HCT116 (cell line): ENCODE measurements around the gene C1orf185. TPM values are rescaled to one million over a fixed set of nuclear protein-coding genes. Genes with fewer than 3 reads are reported as not detected.

ENCODE experiments used
- ATAC-seq: fragments of 200-7000 bp; cut with Tn5 transposase; 2 replicates; pipeline ENCODE4 v1.9.1; 2020; ENCODE audit warnings: mild to moderate bottlenecking, moderate library complexity
- BruUV-seq: library from RNA; stranded (reverse); fragments of 400-500 nt; replicated peaks from 2 replicates; lab custom pipeline; 2021; lab: Mats Ljungman, UMichigan
- CTCF ChIA-PET: fragments of 300-600 bp; sonication (Branson Sonifier 250); formaldehyde crosslinking; loops from one replicate; lab custom pipeline; 2021; ENCODE audit warnings: antibody characterized with exemption; lab: Charles Lee
- POLR2A ChIA-PET: fragments of 300-600, 350-600 bp; sonication (Branson Sonifier 250); formaldehyde crosslinking; loops from one replicate; lab custom pipeline; 2021; ENCODE audit warnings: antibody characterized with exemption; lab: Charles Lee
- RAD21 ChIA-PET, 2 experiments: fragments of 300-600 bp; sonication (Branson Sonifier 250); formaldehyde crosslinking; loops; one replicate each; lab custom pipeline; 2023; ENCODE audit warnings: low total read pairs in 2 of 2; ENCODE audit not compliant: uncharacterized antibody in 2 of 2, unreplicated experiment in 2 of 2, low non-redundant PET in 1 of 2; lab: Charles Lee
- DNase-seq: peaks from one replicate; pipeline ENCODE4 v3.0.0-alpha.2; 2010; ENCODE audit warnings: low read depth, low spot score
- H2AFZ ChIP-seq: fragments of 200-600 bp; shearing (Covaris generic), sonication (generic); 2 replicates; pipeline ENCODE4 v1.6.1; 2017; ENCODE audit warnings: low read depth, mixed run types, mixed read lengths, antibody characterized with exemption, low read length; ENCODE audit not compliant: poor library complexity, severe bottlenecking
- H3K27ac ChIP-seq: 2 replicates; pipeline ENCODE4 v1.5.1; 2012; ENCODE audit warnings: low read depth, low read length
- H3K27me3 ChIP-seq: fragments of 200-600 bp; sonication (generic); 2 replicates; pipeline ENCODE4 v1.6.1; 2016; ENCODE audit warnings: mixed run types, low read length, mixed read lengths; ENCODE audit not compliant: insufficient read depth
- H3K36me3 ChIP-seq, 2 experiments: fragments of 200-500 bp in 1 of 2; fragments of 200-600 bp in 1 of 2; sonication (Bioruptor generic) in 1 of 2; sonication (generic) in 1 of 2; 2 replicates each; pipeline versions ENCODE4 v1.5.1 to v1.6.1; 2014 to 2016; ENCODE audit warnings: low read length in 2 of 2, inconsistent platforms in 1 of 2, mixed read lengths in 1 of 2, mixed run types in 1 of 2; ENCODE audit not compliant: insufficient read depth in 2 of 2, control insufficient read depth in 1 of 2
- H3K4me1 ChIP-seq, 2 experiments: fragments of 200-600 bp in 1 of 2; sonication (generic) in 1 of 2; 2 replicates each; pipeline versions ENCODE4 v1.5.1 to v1.6.1; 2012 to 2017; ENCODE audit warnings: low read length in 2 of 2, inconsistent platforms in 1 of 2, mild to moderate bottlenecking in 1 of 2, mixed read lengths in 1 of 2, mixed run types in 1 of 2, moderate library complexity in 1 of 2; ENCODE audit not compliant: insufficient read depth in 2 of 2, control insufficient read depth in 1 of 2
- H3K4me2 ChIP-seq: fragments of 200-600 bp; sonication (generic); 2 replicates; pipeline ENCODE4 v1.6.1; 2017; ENCODE audit warnings: mixed run types, low read length, mixed read lengths
- H3K4me3 ChIP-seq, 2 experiments: fragments of 200-600 bp in 1 of 2; sonication (generic) in 1 of 2; replicated peaks in 1 of 2; 2 replicates each; pipeline ENCODE4 v1.5.1; 2011 to 2016; ENCODE audit warnings: low read length in 2 of 2, control low read depth in 1 of 2, low read depth in 1 of 2, mild to moderate bottlenecking in 1 of 2, mixed read lengths in 1 of 2, mixed run types in 1 of 2
- H3K79me2 ChIP-seq: fragments of 200-600 bp; sonication (generic); 2 replicates; pipeline ENCODE4 v1.6.1; 2017; ENCODE audit warnings: mild to moderate bottlenecking, mixed run types, low read length, moderate library complexity, mixed read lengths; ENCODE audit not compliant: insufficient read depth
- H3K9ac ChIP-seq: fragments of 200-600 bp; sonication (generic); 2 replicates; pipeline ENCODE4 v1.6.1; 2016; ENCODE audit warnings: low read length, mixed read lengths
- H3K9me2 ChIP-seq: fragments of 200-600 bp; sonication (generic), shearing (Covaris generic); 2 replicates; pipeline ENCODE4 v1.6.1; 2017; ENCODE audit warnings: mixed run types, mild to moderate bottlenecking, moderate library complexity; ENCODE audit not compliant: insufficient read depth
- H3K9me3 ChIP-seq, 2 experiments: fragments of 200-500 bp in 1 of 2; fragments of 200-600 bp in 1 of 2; sonication (Bioruptor generic) in 1 of 2; sonication (generic) in 1 of 2; 2 replicates each; pipeline ENCODE4 v1.6.1; 2014 to 2017; ENCODE audit warnings: low read length in 2 of 2, mixed read lengths in 2 of 2, inconsistent platforms in 1 of 2, low read depth in 1 of 2, mild to moderate bottlenecking in 1 of 2, mixed run types in 1 of 2, moderate library complexity in 1 of 2; ENCODE audit not compliant: control insufficient read depth in 1 of 2, insufficient read depth in 1 of 2
- H4K20me1 ChIP-seq: fragments of 200-600 bp; sonication (generic), shearing (Covaris generic); 2 replicates; pipeline ENCODE4 v1.6.1; 2017; ENCODE audit warnings: mixed run types, mild to moderate bottlenecking, moderate library complexity; ENCODE audit not compliant: insufficient read depth
- ATF3 ChIP-seq: IDR thresholded peaks from 2 replicates; pipeline ENCODE4 v1.6.1; 2012
- CBX3 ChIP-seq: IDR thresholded peaks from 2 replicates; pipeline ENCODE4 v1.6.1; 2012; ENCODE audit warnings: low read depth
- CEBPB ChIP-seq: IDR thresholded peaks from 2 replicates; pipeline ENCODE4 v1.6.1; 2012; ENCODE audit warnings: low read depth
- EZH2 ChIP-seq: fragments of 200-600 bp; sonication (generic); IDR thresholded peaks from 2 replicates; pipeline ENCODE4 v1.6.1; 2017; ENCODE audit warnings: antibody characterized with exemption, mixed run types
- JUND ChIP-seq: IDR thresholded peaks from 2 replicates; pipeline ENCODE4 v1.6.1; 2012
- REST ChIP-seq: IDR thresholded peaks from 2 replicates; pipeline ENCODE4 v1.6.1; 2012; ENCODE audit warnings: low read depth
- SRF ChIP-seq: IDR thresholded peaks from 2 replicates; pipeline ENCODE4 v1.6.1; 2012; ENCODE audit warnings: low read depth
- ZBTB33 ChIP-seq: IDR thresholded peaks from 2 replicates; pipeline ENCODE4 v1.6.1; 2011; ENCODE audit warnings: mild to moderate bottlenecking, low read length, moderate library complexity; ENCODE audit not compliant: insufficient replicate concordance; ENCODE audit errors: extremely low read depth
- intact Hi-C: fragments of 100-400 bp; cut with micrococcal nuclease; formaldehyde crosslinking; loops from 2 replicates; pipeline ENCODE4 v1.10.0; 2022
- total RNA-seq: library from RNA; stranded (reverse); gene quantifications from one replicate; pipeline ENCODE4 v1.2.1, GENCODE V29; 2021; ENCODE audit not compliant: unreplicated experiment

The C1orf185 gene
- total RNA-seq, 1 experiment from 2014 or later: not detected

GRCh38 chr1:51072651-51073050 lies 29.4 kb upstream of the C1orf185 start:
- ChIA-PET CTCF (no interaction called here), RAD21 (no interaction called here), POLR2A (no interaction called here)
- ATAC-seq: no peak
- H3K9ac ChIP-seq: no peak overlapping the region
- no peaks in the 10 kb centered on the region for H3K36me3 ChIP-seq
- H3K9me2 ChIP-seq: no peaks in the 10 kb centered on the region
- H3K9me3 ChIP-seq: no peaks in the 10 kb centered on the region
- no peaks in the 10 kb centered on the region for H4K20me1 ChIP-seq
- BruUV-seq: no TSS peak
- intact Hi-C loops: no loop called here
- no peak overlapping the region for H2AFZ ChIP-seq
- no peaks in the 10 kb centered on the region for H3K27me3 ChIP-seq
- H3K4me3 ChIP-seq: no peak overlapping the region
- no peaks in the 10 kb centered on the region for H3K4me1 ChIP-seq
- TF ChIP-seq REST: no peak
- no peak for TF ChIP-seq JUND
- no peak for TF ChIP-seq CEBPB
- TF ChIP-seq CBX3: no peak
- no peak for TF ChIP-seq EZH2
- no peak for TF ChIP-seq SRF
- no peak for TF ChIP-seq ATF3
- no peak for TF ChIP-seq ZBTB33
- no peak for DNase-seq
- no peak overlapping the region for H3K4me2 ChIP-seq
- no peak overlapping the region for H3K27ac ChIP-seq
- no peaks in the 10 kb centered on the region for H3K79me2 ChIP-seq
